Spleen (tissue), 11 donors: ENCODE measurements around the gene PTPRC. TPM values are rescaled to one million over a fixed set of nuclear protein-coding genes. Genes with fewer than 3 reads are reported as not detected.

ENCODE experiments used
- DNase-seq: peaks from one replicate; pipeline ENCODE4 v3.0.0-alpha.2; 2020
- H3K27ac ChIP-seq, 8 donors: fragments of 200-600 bp; sonication (generic) in 7 of 8; 1 replicate in 4 of 8; 2 replicates in 4 of 8; pipeline versions ENCODE4 v1.5.0 to v1.8.0; 2016 to 2021; ENCODE audit warnings: inconsistent platforms in 4 of 8, mild to moderate bottlenecking in 4 of 8, moderate library complexity in 1 of 8
- H3K27me3 ChIP-seq, 7 donors: fragments of 200-600 bp; sonication (generic) in 6 of 7; replicated peaks in 1 of 7; 1 replicate in 4 of 7; 2 replicates in 3 of 7; pipeline versions ENCODE4 v1.5.0 to v1.8.0; 2016 to 2021; ENCODE audit warnings: inconsistent platforms in 3 of 7, mild to moderate bottlenecking in 1 of 7
- H3K36me3 ChIP-seq, 6 donors: fragments of 200-600 bp; sonication (generic) in 5 of 6; 1 replicate in 4 of 6; 2 replicates in 2 of 6; pipeline versions ENCODE4 v1.5.0 to v1.8.0; 2016 to 2021; ENCODE audit warnings: inconsistent platforms in 2 of 6
- H3K4me1 ChIP-seq, 6 donors: fragments of 200-600 bp; sonication (generic) in 5 of 6; 1 replicate in 3 of 6; 2 replicates in 3 of 6; pipeline versions ENCODE4 v1.5.0 to v1.8.0; 2016 to 2021; ENCODE audit warnings: inconsistent platforms in 3 of 6
- H3K4me3 ChIP-seq, 8 donors: fragments of 200-600 bp; sonication (generic) in 7 of 8; 1 replicate in 4 of 8; 2 replicates in 4 of 8; pipeline versions ENCODE4 v1.5.0 to v1.8.0; 2016 to 2021; ENCODE audit warnings: inconsistent platforms in 4 of 8, mild to moderate bottlenecking in 4 of 8, moderate library complexity in 2 of 8
- H3K9me3 ChIP-seq, 8 donors: fragments of 200-600 bp; sonication (generic) in 7 of 8; 1 replicate in 4 of 8; 2 replicates in 4 of 8; pipeline versions ENCODE4 v1.5.0 to v1.8.0; 2016 to 2021; ENCODE audit warnings: inconsistent platforms in 4 of 8
- POLR2A ChIP-seq, 3 donors: fragments of 450-650 bp; IDR thresholded peaks; one replicate each; pipeline ENCODE4 v1.5.1; 2017; ENCODE audit warnings: antibody characterized with exemption in 3 of 3, mild to moderate bottlenecking in 1 of 3
- POLR2AphosphoS5 ChIP-seq, 3 donors: sonication (generic); formaldehyde crosslinking; IDR thresholded peaks; one replicate each; pipeline ENCODE4 v1.5.1; 2017; ENCODE audit warnings: antibody characterized with exemption in 3 of 3
- WGBS, 5 donors: extraction: QIAGEN DNeasy Blood & Tissue Kit in 3 of 5; methylation state at CpG; one replicate each; pipeline versions ENCODE4 v1.1.5 to v1.1.7; 2013 to 2018; 5-methylcytosine and 5-hydroxymethylcytosine counted together
- intact Hi-C: fragments of 100-400 bp; cut with DNase I; formaldehyde crosslinking; loops from one replicate; pipeline ENCODE4 v1.15.0; 2023; ENCODE audit warnings: low total_unique reads
- polyA plus RNA-seq, 3 donors: library from polyadenylated mRNA; stranded (reverse); fragments of 200-250 nt; gene quantifications; one replicate each; pipeline ENCODE4 v1.2.1, GENCODE V29; 2013
- total RNA-seq, 7 donors: library from RNA; depleted of rRNA in 3 of 7; stranded (reverse); fragments of >200 nt in 3 of 7; fragmentation: NEBNext Ultra II Directional in 4 of 7; extraction: Animal tissue kit (Norgen Biotek cat#: 25700) in 4 of 7; gene quantifications; one replicate each; pipeline versions ENCODE4 v1.1.0 to v1.2.1, GENCODE V29; 2016 to 2021
- TF ChIP-seq, protein P1 (sequence below), 11 experiments: fragments of 200-600 bp in 7 of 11; fragments of 450-650 bp in 4 of 11; sonication (generic) in 4 of 11; IDR thresholded peaks in 8 of 11; conservative IDR thresholded peaks in 3 of 11; 1 replicate in 7 of 11; 2 replicates in 4 of 11; pipeline versions ENCODE4 v1.4.0 to v1.8.0; 2016 to 2021; ENCODE audit warnings: antibody characterized with exemption in 11 of 11, inconsistent platforms in 4 of 11, mild to moderate bottlenecking in 1 of 11
- donor health status: healthy with polysubstance abuse.
- donor health status: DM: no; HTN: no; CAD: no; lungs with moderate emphysema.
- donor health status: DM: no; HTN: no; CAD: no.
- donor health status: Bipolar disorder and iron deficiency.
- donor health status: healthy.
- donor health status: DM: no; HTN: no; CAD: no.
- donor health status: DM: yes; HTN: yes; CAD: no.

Gene PTPRC
- total and polyA plus RNA-seq, 10 donors: 79.2 to 716 (median 476) TPM

DNA sequence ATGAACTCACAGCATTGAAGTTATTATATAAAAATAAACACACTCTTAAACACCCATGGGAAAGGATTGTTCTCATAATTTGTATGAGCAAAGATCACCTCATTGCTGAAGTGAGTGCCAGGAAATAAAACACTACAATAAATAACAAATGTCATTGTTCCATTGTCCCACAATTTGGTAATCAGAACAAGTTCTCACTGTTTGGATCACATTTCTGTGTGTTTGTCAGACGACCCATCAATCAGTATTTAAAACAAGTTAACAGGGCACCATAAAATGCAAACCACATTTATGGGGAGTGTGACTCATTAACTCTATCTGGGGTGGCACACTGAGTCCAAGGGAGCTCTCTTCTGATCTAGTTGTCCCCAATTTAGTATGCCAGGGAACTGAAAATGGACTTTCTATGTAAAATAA, 124.5 kb downstream of the PTPRC start:
- intact Hi-C loops: no loop called here
- no peaks in the 10 kb centered on the region for H3K36me3 ChIP-seq
- no peak for DNase-seq
- H3K4me1 ChIP-seq: peaks cover 0 to 28% (median 0%) of the 10 kb centered on the region in 6 donors
- no peak overlapping the region for H3K27ac ChIP-seq
- TF ChIP-seq POLR2A (IDR thresholded peaks at IDR 0.05) (no peak), POLR2AphosphoS5 (IDR thresholded peaks at IDR 0.05) (no peak)
- TF ChIP-seq, protein P1, sequence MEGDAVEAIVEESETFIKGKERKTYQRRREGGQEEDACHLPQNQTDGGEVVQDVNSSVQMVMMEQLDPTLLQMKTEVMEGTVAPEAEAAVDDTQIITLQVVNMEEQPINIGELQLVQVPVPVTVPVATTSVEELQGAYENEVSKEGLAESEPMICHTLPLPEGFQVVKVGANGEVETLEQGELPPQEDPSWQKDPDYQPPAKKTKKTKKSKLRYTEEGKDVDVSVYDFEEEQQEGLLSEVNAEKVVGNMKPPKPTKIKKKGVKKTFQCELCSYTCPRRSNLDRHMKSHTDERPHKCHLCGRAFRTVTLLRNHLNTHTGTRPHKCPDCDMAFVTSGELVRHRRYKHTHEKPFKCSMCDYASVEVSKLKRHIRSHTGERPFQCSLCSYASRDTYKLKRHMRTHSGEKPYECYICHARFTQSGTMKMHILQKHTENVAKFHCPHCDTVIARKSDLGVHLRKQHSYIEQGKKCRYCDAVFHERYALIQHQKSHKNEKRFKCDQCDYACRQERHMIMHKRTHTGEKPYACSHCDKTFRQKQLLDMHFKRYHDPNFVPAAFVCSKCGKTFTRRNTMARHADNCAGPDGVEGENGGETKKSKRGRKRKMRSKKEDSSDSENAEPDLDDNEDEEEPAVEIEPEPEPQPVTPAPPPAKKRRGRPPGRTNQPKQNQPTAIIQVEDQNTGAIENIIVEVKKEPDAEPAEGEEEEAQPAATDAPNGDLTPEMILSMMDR (IDR thresholded peaks at IDR 0.05 in 8 of 11, conservative IDR thresholded peaks at IDR 0.05 in 3 of 11): no peak
- no peak overlapping the region for H3K4me3 ChIP-seq
- no peaks in the 10 kb centered on the region for H3K9me3 ChIP-seq
- 35 to 52% (median 43%) methylated on average over 1 of the region's 1 CpG for WGBS, 5 donors
- H3K27me3 ChIP-seq: no peaks in the 10 kb centered on the region

DNA sequence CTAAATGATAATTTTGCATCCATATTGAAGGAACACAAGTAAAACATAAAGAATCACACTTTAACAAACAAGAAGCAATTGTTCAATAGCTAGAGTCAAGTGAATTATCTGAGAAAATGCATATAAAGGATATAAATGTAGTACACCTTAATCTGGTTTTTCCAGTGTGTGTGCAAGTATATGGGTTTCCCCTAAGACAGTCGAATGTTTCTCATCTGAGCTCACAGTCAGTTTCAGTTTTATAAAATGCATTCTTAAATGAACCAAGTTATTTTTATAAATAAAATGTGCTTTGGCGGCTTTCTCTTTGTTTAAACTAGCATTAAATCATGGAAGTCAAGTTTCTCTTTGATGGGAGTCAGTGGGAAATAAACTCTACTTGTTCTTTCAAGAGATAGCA, 125.9 kb downstream of the PTPRC start:
- no peak for DNase-seq
- TF ChIP-seq POLR2AphosphoS5 (IDR thresholded peaks at IDR 0.05) (no peak), POLR2A (IDR thresholded peaks at IDR 0.05) (no peak)
- TF ChIP-seq, protein P1 (IDR thresholded peaks at IDR 0.05 in 8 of 11, conservative IDR thresholded peaks at IDR 0.05 in 3 of 11): no peak
- Histone ChIP-seq H3K27ac (no peak overlapping the region), H3K4me1 (peaks cover 0 to 28% (median 0%) of the 10 kb centered on the region in 6 donors), H3K9me3 (no peaks in the 10 kb centered on the region), H3K4me3 (no peak overlapping the region), H3K27me3 (no peaks in the 10 kb centered on the region), H3K36me3 (no peaks in the 10 kb centered on the region)
- WGBS, 5 donors: 32 to 60% (median 46%) methylated on average over 2 of the region's 2 CpGs
- intact Hi-C loops: no loop called here

DNA sequence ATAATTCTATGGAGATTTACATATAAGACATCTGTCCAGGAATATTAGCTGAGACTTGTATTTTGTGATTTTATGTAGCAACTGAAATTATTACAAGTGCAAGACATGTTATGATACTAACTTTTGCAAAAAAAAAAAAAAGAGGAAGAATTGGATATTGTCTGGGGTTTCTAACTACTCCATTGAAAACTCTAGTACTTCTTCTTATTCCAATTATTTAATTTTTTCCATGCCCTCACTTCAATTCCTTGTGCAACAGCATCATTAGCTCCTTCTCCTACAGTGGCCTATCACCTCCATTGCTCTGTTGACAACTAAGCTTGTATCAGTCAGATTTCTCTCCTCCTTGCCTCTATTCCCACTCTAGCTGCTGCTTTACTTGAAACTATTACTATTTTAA, 126.6 kb downstream of the PTPRC start:
- TF ChIP-seq POLR2A (IDR thresholded peaks at IDR 0.05) (no peak), POLR2AphosphoS5 (IDR thresholded peaks at IDR 0.05) (no peak)
- TF ChIP-seq, protein P1 (IDR thresholded peaks at IDR 0.05 in 8 of 11, conservative IDR thresholded peaks at IDR 0.05 in 3 of 11): no peak
- intact Hi-C loops: no loop called here

DNA sequence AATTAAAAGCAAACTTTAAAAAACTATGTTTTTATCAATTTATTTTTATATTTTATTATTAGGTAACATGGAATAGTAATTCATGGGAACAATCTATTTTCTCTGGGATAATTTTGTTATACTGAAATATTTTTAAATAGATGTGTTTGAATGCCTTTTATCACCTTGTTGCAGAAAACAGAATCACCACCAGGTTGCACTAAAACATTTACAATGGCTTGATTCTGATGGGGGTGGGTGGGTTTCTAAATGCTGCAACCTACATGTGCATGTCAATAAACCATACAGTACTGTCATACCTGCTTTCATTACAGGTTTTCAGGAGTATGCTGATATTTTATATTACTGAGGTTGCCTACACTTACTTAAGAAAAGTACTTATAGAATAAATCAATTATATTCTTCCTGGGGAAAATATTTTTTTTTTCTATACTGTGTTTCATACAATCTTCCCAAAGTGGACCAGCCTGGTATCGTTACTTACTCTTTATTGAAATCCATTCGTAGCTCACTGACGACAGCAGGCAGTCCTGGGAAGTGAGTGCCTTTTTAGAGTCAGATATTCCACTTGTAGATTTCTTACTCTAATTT, 132.8 kb downstream of the PTPRC start:
- WGBS, 5 donors: 64 to 84% (median 78%) methylated on average over 3 of the region's 3 CpGs
- Histone ChIP-seq H3K27ac (no peak overlapping the region), H3K27me3 (no peaks in the 10 kb centered on the region), H3K9me3 (no peaks in the 10 kb centered on the region), H3K4me3 (no peak overlapping the region), H3K36me3 (no peaks in the 10 kb centered on the region), H3K4me1 (peaks cover 0 to 19% (median 0%) of the 10 kb centered on the region in 6 donors)
- no peak for DNase-seq
- intact Hi-C loops: loop anchor here (10.0 kb wide), 1 partner anchor 473 kb away; no protein-coding TSS in a partner anchor
- TF ChIP-seq POLR2AphosphoS5 (IDR thresholded peaks at IDR 0.05) (no peak), POLR2A (IDR thresholded peaks at IDR 0.05) (no peak)
- TF ChIP-seq, protein P1 (IDR thresholded peaks at IDR 0.05 in 8 of 11, conservative IDR thresholded peaks at IDR 0.05 in 3 of 11): peak in 10 of 11 experiments; percentile 7 to 55 (median 34)

More for the DNA sequence above, 126.6 kb downstream of the PTPRC start:
- no peaks in the 10 kb centered on the region for H3K27me3 ChIP-seq
- H3K4me1 ChIP-seq: peaks cover 0 to 28% (median 0%) of the 10 kb centered on the region in 6 donors
- no peak for DNase-seq
- no peak overlapping the region for H3K4me3 ChIP-seq
- H3K9me3 ChIP-seq: no peaks in the 10 kb centered on the region
- no peak overlapping the region for H3K27ac ChIP-seq
- no peaks in the 10 kb centered on the region for H3K36me3 ChIP-seq
